ENCODE measurements around the gene EGF.
A peak's percentile ranks its signal among the peaks of the same experiment; 100 is the strongest.
"Not testable (repeated sequence)": the region's sequence is repeated elsewhere in the genome, so short reads cannot be mapped to it uniquely, and the experiment has no call there.

Gene EGF

GRCh38 chr4:110033355-110034025, 120.8 kb downstream of the EGF start:
- no peak for DNase-seq (ENCODE audit: low read depth, low spot score)

- DNase-seq (ENCODE audit: low read depth, low spot score), result no peak
Measured at GRCh38 chr4:110034026-110034393, 121.3 kb downstream of the EGF start.

- DNase-seq (ENCODE audit: low read depth, low spot score), result not testable (repeated sequence)
Measured at GRCh38 chr4:110039164-110039563, 126.5 kb downstream of the EGF start.

- DNase-seq (ENCODE audit: low read depth, low spot score), result no peak
Measured at GRCh38 chr4:110041735-110042134, 129.1 kb downstream of the EGF start.

GRCh38 chr4:110042545-110043517, 130.1 kb downstream of the EGF start:
- peak; percentile 73 for DNase-seq (ENCODE audit: low read depth, low spot score)

- peak; percentile 28 for DNase-seq (ENCODE audit: low read depth, low spot score)
Measured at GRCh38 chr4:110046588-110047049, 133.9 kb downstream of the EGF start.

GRCh38 chr4:110049951-110050925, 137.6 kb downstream of the EGF start:
- DNase-seq (ENCODE audit: low read depth, low spot score), result peak; percentile 65

GRCh38 chr4:110055158-110055768, 142.6 kb downstream of the EGF start:
- DNase-seq (ENCODE audit: low read depth, low spot score), result peak; percentile 62

- no peak for DNase-seq (ENCODE audit: low read depth, low spot score)
Measured at GRCh38 chr4:110058677-110059076, 146.0 kb downstream of the EGF start.

- DNase-seq (ENCODE audit: low read depth, low spot score), result no peak
Measured at GRCh38 chr4:110059556-110060191, 147.0 kb downstream of the EGF start.

GRCh38 chr4:110061076-110061475, 148.4 kb downstream of the EGF start:
- no peak for DNase-seq (ENCODE audit: low read depth, low spot score)
